A204.1 (cell line): ENCODE results near the gene ADAMTS17.

ENCODE experiments used
- FAIRE-seq: peaks from 2 replicates; lab custom pipeline; 2012; peaks lifted over from hg19 to GRCh38; lab: Jason Lieb, UNC

The ADAMTS17 gene

DNA sequence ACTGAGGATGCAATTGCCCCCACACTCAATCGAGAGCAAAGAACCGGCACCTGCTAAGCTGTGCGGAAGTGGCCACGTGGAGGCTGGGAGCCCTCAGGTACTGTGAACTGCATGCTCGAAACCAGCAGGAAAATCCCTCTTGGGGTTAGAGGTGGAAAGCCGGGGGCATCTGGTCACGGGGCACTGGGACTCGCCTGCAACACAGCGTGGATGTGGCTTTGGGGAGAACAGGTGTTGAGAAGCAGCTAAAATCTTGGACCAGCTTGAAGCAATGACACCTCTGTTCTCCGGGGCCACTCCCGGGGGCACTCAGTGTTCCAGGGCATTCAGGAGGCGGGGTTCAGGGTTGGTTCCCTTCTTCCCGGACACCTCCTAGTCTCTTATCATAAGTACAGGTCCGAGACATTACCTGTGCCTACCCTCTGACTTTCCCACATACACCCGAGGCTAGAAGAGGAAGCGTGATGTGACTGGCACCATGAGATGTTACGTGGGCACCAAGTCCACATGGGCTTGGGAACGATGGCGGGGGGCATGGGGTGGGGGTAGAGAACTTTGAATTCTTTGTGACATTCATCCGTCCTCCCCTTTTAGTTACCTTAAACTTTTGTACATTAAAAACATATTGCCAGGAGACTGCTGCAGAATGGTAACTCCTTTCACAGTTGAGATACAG lies 172.0 kb downstream of the ADAMTS17 start:
- FAIRE-seq: no peak

GRCh38 chr15:100168787-100169186 lies 173.0 kb downstream of the ADAMTS17 start:
- no peak for FAIRE-seq

GRCh38 chr15:100167884-100168375 lies 173.8 kb downstream of the ADAMTS17 start:
- FAIRE-seq: no peak

DNA sequence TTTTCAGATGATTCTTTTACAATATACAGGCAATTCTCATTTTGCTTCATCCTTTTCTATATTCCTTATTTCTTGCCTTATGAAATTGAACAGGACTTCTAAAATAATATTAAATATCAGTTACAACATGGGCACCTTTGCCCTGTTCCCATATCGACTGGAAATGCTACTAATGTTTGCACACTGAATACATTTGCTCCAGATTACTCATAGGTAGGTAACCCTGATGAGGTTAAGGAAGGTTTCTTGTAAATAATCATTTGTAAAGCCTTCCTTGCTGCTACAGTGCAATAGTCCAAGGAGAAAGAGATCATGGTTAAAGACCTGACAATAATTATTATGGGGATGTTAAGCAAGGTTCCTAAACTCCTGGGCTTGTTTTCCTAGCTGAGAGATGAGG lies 175.5 kb downstream of the ADAMTS17 start:
- no peak for FAIRE-seq

- FAIRE-seq: no peak
Observed at GRCh38 chr15:100163961-100164360, 177.8 kb downstream of the ADAMTS17 start.

DNA sequence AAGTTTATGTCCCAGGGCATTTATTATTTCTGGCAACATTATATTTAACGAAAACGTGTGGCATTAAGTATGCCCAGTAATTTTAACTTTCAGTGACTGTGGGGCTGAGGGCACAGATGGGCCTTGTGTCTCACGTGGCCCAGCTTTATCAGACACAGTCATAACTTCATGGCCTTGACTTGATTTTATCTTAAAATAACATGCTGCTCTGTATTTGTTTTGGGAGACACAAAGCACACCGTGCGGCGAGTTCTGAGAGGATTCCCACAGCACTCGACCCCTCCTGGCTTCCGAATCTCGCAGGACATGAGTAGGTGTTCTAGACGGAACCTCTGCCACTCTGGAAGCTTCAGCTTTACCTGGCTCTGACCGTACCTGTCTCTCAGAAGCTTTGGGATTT lies 180.8 kb downstream of the ADAMTS17 start:
- FAIRE-seq: no peak

GRCh38 chr15:100159436-100159835 lies 182.3 kb downstream of the ADAMTS17 start:
- FAIRE-seq: no peak

DNA sequence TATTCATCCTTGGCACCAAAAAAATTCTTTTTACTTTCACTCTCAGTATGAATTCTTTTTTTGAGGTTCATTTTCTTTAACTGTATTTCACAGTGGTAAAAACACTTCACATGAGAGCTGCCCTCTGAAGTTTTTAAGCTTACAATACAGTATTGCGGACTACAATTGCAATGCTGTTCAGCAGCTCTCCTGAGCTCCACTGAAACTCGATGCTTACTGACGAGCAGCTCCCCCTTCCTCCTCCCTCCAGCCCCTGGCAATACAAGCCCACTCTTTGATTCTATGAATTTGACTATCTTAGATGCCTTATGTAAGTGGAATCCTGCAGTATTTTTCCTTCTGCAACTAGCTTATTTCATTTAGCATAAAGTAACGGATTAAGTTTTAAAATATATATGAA lies 183.4 kb downstream of the ADAMTS17 start:
- no peak for FAIRE-seq

GRCh38 chr15:100156201-100156600 lies 185.6 kb downstream of the ADAMTS17 start:
- no peak for FAIRE-seq

- no peak for FAIRE-seq
Observed at GRCh38 chr15:100154338-100154737, 187.4 kb downstream of the ADAMTS17 start.

GRCh38 chr15:100152463-100152862 lies 189.3 kb downstream of the ADAMTS17 start:
- no peak for FAIRE-seq

GRCh38 chr15:100150906-100151305 lies 190.9 kb downstream of the ADAMTS17 start:
- FAIRE-seq: no peak

- FAIRE-seq: no peak
Observed at GRCh38 chr15:100147828-100148227, 193.9 kb downstream of the ADAMTS17 start.

DNA sequence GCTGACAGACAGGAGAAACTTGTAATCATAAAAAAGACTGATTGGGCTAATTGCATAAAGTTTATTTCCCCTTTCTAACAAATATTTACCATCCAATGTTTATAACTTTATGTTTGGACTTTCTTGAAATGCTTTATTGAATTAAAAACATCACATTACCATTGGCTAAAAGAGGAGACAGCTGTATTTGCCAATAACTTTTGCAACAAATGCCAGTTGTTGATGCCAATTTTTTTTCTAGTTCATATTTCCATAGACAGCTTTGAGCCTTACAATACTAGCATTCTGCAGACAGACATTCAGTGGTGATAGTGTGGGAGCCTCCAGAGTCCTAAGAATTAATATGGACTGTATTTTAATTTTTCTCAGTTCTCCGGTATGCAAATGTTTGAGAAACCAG lies 198.4 kb downstream of the ADAMTS17 start:
- FAIRE-seq: no peak

DNA sequence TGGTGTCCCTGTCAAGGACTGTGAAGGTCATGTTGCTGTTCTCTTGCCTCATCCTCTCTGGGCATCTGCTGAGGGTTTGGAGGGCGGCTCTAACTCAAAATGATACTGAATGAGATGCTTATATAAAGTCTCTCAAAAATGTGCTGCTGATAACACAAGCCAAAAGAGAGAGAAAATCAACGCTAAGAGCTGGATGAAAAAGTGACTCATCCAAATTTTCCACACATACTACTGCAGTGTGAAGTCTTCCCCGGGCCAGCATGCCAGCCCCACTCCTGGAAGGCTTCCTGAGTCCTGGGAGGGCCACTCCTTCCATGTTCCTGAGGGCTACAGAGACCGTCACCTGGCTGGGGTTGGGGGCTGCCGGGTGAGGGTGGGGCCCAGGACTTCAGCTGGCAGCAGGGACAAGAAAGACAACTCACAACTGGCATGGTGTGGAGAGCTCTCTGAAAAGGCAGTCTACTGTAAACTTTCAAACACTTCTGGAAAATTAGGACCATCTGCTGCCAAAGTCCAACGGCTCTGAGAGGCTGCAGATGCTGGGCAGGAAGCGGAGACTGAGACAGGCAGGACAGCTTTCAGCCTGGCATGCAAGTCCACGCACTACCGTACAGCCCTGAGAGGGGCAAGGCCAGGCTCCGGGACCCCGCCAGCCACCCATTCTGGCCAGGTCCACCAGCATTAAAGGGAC lies 200.3 kb downstream of the ADAMTS17 start:
- no peak for FAIRE-seq

GRCh38 chr15:100140527-100141308 lies 201.1 kb downstream of the ADAMTS17 start:
- no peak for FAIRE-seq

DNA sequence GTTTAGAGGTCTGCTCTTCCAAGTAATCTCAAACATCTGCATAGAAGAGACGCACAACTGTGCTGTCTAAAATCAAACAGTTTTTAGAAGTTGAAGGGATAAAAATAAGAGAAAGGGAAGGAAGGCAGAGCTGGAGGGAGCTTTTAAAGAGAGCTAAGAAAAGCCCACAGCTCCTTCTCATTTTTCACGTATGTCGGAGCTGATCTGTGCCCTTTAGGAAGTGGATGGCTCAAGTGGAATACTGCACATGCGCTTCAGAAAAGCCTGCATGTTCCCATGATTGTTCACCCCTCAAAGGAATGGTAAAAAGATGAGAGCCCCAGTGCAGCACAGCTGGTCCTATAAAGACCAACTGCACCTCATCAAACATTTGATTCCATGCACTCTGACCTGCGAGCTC lies 207.2 kb downstream of the ADAMTS17 start:
- FAIRE-seq: no peak

GRCh38 chr15:100134089-100134583 lies 207.6 kb downstream of the ADAMTS17 start:
- FAIRE-seq: no peak

DNA sequence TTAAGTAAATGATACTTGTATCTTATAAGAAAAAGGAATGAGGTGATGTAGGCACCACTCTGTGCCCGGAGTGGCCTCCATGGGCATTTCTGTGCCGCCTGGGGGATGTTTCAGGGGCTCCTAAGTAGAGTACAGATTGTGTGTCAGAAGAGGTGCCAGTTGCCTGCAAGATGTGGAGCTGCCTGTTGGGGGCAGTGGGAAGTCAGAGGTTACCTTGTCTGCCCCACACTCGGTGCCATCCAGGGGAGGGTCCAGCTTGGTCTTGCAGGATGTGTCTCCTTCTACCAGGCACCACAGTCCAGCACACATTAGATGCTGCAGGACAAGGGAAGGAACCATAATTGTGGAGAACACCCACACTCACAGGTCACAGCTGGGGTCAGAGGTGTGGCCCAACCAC lies 208.8 kb downstream of the ADAMTS17 start:
- FAIRE-seq: no peak

DNA sequence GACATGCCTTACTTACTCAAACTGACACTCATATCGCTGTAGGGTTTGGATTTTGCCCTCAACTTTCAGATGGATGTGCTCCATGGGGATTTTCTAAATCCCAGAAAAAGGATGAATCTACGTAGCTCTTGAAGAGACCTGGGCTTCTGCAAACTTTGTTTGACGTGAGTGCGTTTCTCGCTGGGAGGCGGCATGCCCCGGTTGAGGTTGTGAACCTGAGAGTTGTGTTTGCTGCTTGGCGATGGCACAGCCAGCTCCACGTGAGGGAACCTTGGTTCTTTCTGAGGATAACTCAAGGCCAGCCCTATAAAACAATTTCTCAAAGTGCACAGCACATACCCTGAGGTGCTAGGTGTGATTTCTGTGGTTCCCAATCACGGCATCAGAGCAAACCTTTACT lies 209.5 kb downstream of the ADAMTS17 start:
- no peak for FAIRE-seq

DNA sequence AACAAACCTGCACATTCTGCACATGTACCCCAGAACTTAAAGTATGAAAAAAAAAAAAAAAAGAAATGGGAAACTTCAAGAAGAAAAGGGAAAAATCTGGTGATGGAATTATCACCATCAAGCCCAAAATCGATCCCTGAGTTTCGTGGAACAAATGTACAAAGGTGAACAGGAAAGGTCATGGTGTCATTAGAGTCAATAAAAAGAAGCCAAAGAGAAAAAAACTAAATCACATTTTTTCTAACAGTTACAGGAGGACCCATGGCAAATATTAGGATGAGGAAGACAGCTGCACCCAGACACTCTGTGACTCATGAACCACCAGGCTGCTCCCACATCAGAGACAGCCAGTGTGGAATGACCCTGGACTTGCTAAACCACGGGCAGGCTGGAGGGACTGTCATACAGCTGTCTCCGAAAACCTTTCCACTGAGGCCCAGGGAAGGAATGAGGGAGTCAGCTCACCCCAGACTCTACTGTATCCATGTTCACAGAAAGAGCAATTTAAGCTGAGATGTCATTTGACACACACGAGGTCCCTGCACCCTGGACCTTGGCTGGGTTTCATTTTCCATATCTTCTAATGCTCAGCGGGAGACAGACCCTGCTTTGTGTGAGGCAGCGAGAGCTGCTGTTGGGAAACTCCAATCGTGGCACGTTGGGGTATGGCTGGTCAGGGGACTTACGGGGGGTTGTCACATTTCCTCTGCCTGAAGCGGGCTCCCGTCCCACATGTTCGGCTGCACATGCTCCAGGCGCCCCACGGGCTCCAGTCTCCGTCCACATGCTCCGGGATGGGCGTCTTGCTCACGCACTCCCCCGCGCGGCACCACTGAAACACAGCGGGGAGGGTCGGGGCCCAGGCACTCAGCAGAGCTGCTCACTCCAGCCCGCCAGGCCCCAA lies 210.2 kb downstream of the ADAMTS17 start:
- no peak for FAIRE-seq

GRCh38 chr15:100129677-100130076 lies 212.1 kb downstream of the ADAMTS17 start:
- FAIRE-seq: no peak
